PC-9 (cell line): Measurements from ENCODE around the gene ALG12. TPM values are rescaled to one million over a fixed set of nuclear protein-coding genes. Genes with fewer than 3 reads are reported as not detected.

Source experiments
- BruUV-seq: library from RNA; stranded (reverse); fragments of 400-500 nt; replicated peaks from 2 replicates; lab custom pipeline; 2021; lab: Mats Ljungman, UMichigan
- CTCF ChIA-PET: fragments of 300-600 bp; sonication (Branson Sonifier 250); formaldehyde crosslinking; loops from one replicate; lab custom pipeline; 2022; ENCODE audit warnings: antibody characterized with exemption; lab: Charles Lee
- POLR2A ChIA-PET: fragments of 300-600 bp; sonication (Branson Sonifier 250); formaldehyde crosslinking; loops from one replicate; lab custom pipeline; 2022; ENCODE audit warnings: antibody characterized with exemption; ENCODE audit not compliant: unreplicated experiment; lab: Charles Lee
- DNase-seq, 2 experiments: peaks; one replicate each; pipeline versions ENCODE4 v3.0.0 to v3.0.0-alpha.2; 2015 to 2022; ENCODE audit warnings: mixed read lengths in 1 of 2
- H2AFZ ChIP-seq: fragments of 200-600 bp; sonication (generic); 2 replicates; pipeline ENCODE4 v1.8.1; 2017; ENCODE audit warnings: antibody characterized with exemption
- H3F3A ChIP-seq: fragments of 200-600 bp; sonication (generic); 2 replicates; pipeline ENCODE4 v1.8.1; 2017; ENCODE audit warnings: antibody characterized with exemption, mild to moderate bottlenecking, low read depth; ENCODE audit not compliant: insufficient read depth
- H3K27ac ChIP-seq: fragments of 200-600 bp; sonication (generic); 2 replicates; pipeline ENCODE4 v1.6.1; 2016; ENCODE audit warnings: mixed run types
- H3K27me3 ChIP-seq: fragments of 200-600 bp; sonication (generic); 2 replicates; pipeline ENCODE4 v1.6.1; 2016; ENCODE audit warnings: low read depth, mixed run types; ENCODE audit not compliant: insufficient read depth
- H3K36me3 ChIP-seq: fragments of 200-600 bp; sonication (generic); 2 replicates; pipeline ENCODE4 v1.6.1; 2016; ENCODE audit warnings: low read depth, mixed run types
- H3K4me1 ChIP-seq: fragments of 200-600 bp; sonication (generic); replicated peaks from 2 replicates; pipeline ENCODE4 v1.6.1; 2016; ENCODE audit warnings: mixed run types; ENCODE audit not compliant: insufficient read depth
- H3K4me2 ChIP-seq: fragments of 200-600 bp; sonication (generic); 2 replicates; pipeline ENCODE4 v1.6.1; 2017; ENCODE audit warnings: mixed run types
- H3K4me3 ChIP-seq: fragments of 200-600 bp; sonication (generic); 2 replicates; pipeline ENCODE4 v1.6.1; 2016; ENCODE audit warnings: mixed run types
- H3K79me2 ChIP-seq: fragments of 200-600 bp; sonication (generic); 2 replicates; pipeline ENCODE4 v1.6.1; 2017; ENCODE audit warnings: low read depth, mixed run types
- H3K9me2 ChIP-seq: fragments of 200-600 bp; sonication (generic); 2 replicates; pipeline ENCODE4 v1.8.1; 2017; ENCODE audit warnings: mild to moderate bottlenecking; ENCODE audit not compliant: insufficient read depth
- H3K9me3 ChIP-seq: fragments of 200-600 bp; sonication (generic); 2 replicates; pipeline ENCODE4 v1.8.1; 2016; ENCODE audit warnings: low read depth; ENCODE audit not compliant: insufficient read depth
- H4K20me1 ChIP-seq: fragments of 200-600 bp; sonication (generic); 2 replicates; pipeline ENCODE4 v1.8.1; 2017; ENCODE audit not compliant: insufficient read depth
- EZH2 ChIP-seq: fragments of 200-600 bp; sonication (generic); IDR thresholded peaks from 2 replicates; pipeline ENCODE4 v1.8.0; 2017; ENCODE audit warnings: antibody characterized with exemption, low read depth
- intact Hi-C: fragments of 100-400 bp; cut with micrococcal nuclease; formaldehyde crosslinking; loops from one replicate; pipeline ENCODE4 v1.10.0; 2022; ENCODE audit not compliant: unreplicated experiment
- total RNA-seq: library from RNA; stranded (reverse); gene quantifications from 2 replicates; pipeline ENCODE4 v1.2.3, GENCODE V29; 2021
- TF ChIP-seq, protein P1 (sequence below): fragments of 200-600 bp; sonication (generic); conservative IDR thresholded peaks from 2 replicates; pipeline ENCODE4 v1.6.1; 2017; ENCODE audit warnings: mixed run types, antibody characterized with exemption, mild to moderate bottlenecking, moderate library complexity

Gene ALG12
- total RNA-seq, 1 experiment from 2014 or later, result 16.8 TPM

DNA sequence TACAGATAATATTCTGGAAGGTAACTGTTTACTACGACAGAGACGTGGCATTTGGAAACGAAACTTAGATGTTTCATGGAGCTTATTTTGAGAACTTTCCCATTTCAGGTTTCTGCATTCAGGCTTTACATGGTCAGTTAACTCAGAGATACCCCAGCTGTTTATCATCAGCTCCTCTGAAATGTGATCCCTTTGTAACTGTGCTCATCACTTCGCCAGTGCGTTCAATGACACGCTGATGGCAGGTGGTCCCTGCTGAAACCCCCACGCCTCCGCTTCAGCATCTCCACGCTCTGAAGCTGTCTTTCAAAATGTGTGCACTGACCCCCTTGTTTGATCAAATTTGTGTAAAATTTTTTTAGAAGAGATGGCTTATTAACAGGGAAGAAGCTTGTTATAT is 30.5 kb downstream of the ALG12 start:
- no peak for DNase-seq
- intact Hi-C loops, result no loop called here
- Histone ChIP-seq H3F3A (0 out of 2 replicates have a peak, but pooled peaks cover 8% of the 10 kb centered on the region), H4K20me1 (peaks cover 24% of the 10 kb centered on the region), H3K4me2 (no peak overlapping the region), H3K79me2 (no peaks in the 10 kb centered on the region), H3K4me1 (no peaks in the 10 kb centered on the region), H3K9me2 (no peaks in the 10 kb centered on the region), H2AFZ (no peak overlapping the region), H3K4me3 (no peak overlapping the region), H3K27me3 (no peaks in the 10 kb centered on the region), H3K9me3 (no peaks in the 10 kb centered on the region), H3K36me3 (peaks cover 34% of the 10 kb centered on the region), H3K27ac (no peak overlapping the region)
- TF ChIP-seq, protein P1, sequence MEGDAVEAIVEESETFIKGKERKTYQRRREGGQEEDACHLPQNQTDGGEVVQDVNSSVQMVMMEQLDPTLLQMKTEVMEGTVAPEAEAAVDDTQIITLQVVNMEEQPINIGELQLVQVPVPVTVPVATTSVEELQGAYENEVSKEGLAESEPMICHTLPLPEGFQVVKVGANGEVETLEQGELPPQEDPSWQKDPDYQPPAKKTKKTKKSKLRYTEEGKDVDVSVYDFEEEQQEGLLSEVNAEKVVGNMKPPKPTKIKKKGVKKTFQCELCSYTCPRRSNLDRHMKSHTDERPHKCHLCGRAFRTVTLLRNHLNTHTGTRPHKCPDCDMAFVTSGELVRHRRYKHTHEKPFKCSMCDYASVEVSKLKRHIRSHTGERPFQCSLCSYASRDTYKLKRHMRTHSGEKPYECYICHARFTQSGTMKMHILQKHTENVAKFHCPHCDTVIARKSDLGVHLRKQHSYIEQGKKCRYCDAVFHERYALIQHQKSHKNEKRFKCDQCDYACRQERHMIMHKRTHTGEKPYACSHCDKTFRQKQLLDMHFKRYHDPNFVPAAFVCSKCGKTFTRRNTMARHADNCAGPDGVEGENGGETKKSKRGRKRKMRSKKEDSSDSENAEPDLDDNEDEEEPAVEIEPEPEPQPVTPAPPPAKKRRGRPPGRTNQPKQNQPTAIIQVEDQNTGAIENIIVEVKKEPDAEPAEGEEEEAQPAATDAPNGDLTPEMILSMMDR, result no peak
- no peak for TF ChIP-seq EZH2
- BruUV-seq, result no TSS peak
- POLR2A ChIA-PET, result no interaction called here
- CTCF ChIA-PET, result no interaction called here

- H3F3A ChIP-seq, result 0 out of 2 replicates have a peak, but pooled peaks cover 8% of the 10 kb centered on the region
- BruUV-seq, result no TSS peak
- H3K9me2 ChIP-seq, result no peaks in the 10 kb centered on the region
- intact Hi-C loops, result no loop called here
- no peaks in the 10 kb centered on the region for H3K9me3 ChIP-seq
- H3K27ac ChIP-seq, result no peak overlapping the region
- H3K79me2 ChIP-seq, result peaks cover 2% of the 10 kb centered on the region; the same call in 1 of the 2 replicates
- no peak overlapping the region for H2AFZ ChIP-seq
- ChIA-PET POLR2A (no interaction called here), CTCF (no interaction called here)
- peaks cover 27% of the 10 kb centered on the region for H4K20me1 ChIP-seq
- TF ChIP-seq EZH2, result no peak
- TF ChIP-seq, protein P1, result no peak
- DNase-seq, result no peak
- no peak overlapping the region for H3K4me3 ChIP-seq
- H3K27me3 ChIP-seq, result no peaks in the 10 kb centered on the region
- H3K4me2 ChIP-seq, result no peak overlapping the region
- H3K36me3 ChIP-seq, result peaks cover 34% of the 10 kb centered on the region
- no peaks in the 10 kb centered on the region for H3K4me1 ChIP-seq
These were observed 31.2 kb downstream of the ALG12 start for GRCh38 chr22:49887064-49887451.

DNA sequence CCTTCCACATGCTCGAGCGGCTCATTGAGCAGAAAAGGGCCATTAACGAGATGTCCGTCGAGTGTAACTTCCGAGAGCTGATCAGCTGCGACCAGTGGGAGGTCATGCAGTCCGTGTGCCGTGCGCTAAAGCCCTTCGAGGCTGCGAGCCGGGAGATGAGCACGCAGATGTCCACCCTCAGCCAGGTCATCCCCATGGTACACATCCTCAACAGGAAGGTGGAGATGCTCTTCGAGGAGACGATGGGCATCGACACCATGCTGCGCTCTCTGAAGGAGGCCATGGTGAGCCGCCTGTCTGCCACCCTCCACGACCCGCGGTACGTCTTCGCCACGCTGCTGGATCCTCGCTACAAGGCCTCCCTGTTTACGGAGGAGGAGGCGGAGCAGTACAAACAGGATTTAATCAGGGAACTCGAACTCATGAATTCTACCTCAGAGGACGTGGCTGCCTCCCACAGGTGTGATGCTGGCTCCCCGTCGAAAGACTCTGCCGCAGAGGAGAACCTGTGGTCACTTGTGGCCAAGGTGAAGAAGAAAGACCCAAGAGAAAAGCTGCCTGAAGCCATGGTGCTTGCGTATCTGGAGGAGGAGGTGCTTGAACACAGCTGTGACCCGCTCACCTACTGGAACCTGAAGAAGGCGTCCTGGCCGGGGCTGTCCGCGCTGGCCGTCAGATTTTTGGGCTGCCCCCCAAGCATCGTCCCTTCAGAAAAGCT is 31.7 kb downstream of the ALG12 start:
- H3K79me2 ChIP-seq, result peaks cover 8% of the 10 kb centered on the region; the same call in 1 of the 2 replicates
- H3K27ac ChIP-seq, result no peak overlapping the region
- TF ChIP-seq EZH2, result no peak
- CTCF ChIA-PET, result no interaction called here
- H4K20me1 ChIP-seq, result peaks cover 31% of the 10 kb centered on the region
- no TSS peak for BruUV-seq
- no peak overlapping the region for H3K4me2 ChIP-seq
- POLR2A ChIA-PET, result no interaction called here
- H3K36me3 ChIP-seq, result peaks cover 31% of the 10 kb centered on the region
- H3K27me3 ChIP-seq, result no peaks in the 10 kb centered on the region
- H3F3A ChIP-seq, result 0 out of 2 replicates have a peak, but pooled peaks cover 6% of the 10 kb centered on the region
- H3K4me3 ChIP-seq, result no peak overlapping the region
- no peaks in the 10 kb centered on the region for H3K9me2 ChIP-seq
- H3K4me1 ChIP-seq, result no peaks in the 10 kb centered on the region
- no peak for DNase-seq
- no peak overlapping the region for H2AFZ ChIP-seq
- H3K9me3 ChIP-seq, result no peaks in the 10 kb centered on the region
- intact Hi-C loops, result no loop called here
